GM12878 (cell line): Measurements from ENCODE around the gene THEM4. TPM values are rescaled to one million over a fixed set of nuclear protein-coding genes. Genes with fewer than 3 reads are reported as not detected.
A peak's percentile ranks its signal among the peaks of the same experiment; 100 is the strongest.

Experiments
- CHD4 ChIP-seq: fragments of 200-600 bp; sonication (generic); IDR thresholded peaks from 2 replicates; pipeline ENCODE4 v1.6.1; 2016; ENCODE audit warnings: mild to moderate bottlenecking
- EP300 ChIP-seq, 2 experiments: fragments of 150-350 bp in 1 of 2; IDR thresholded peaks; 2 replicates each; pipeline ENCODE4 v1.6.1; 2011 to 2012; ENCODE audit warnings: low read depth in 2 of 2, low read length in 2 of 2, borderline replicate concordance in 1 of 2, improper control_type of control experiment in 1 of 2, inconsistent platforms in 1 of 2; ENCODE audit not compliant: control insufficient read depth in 1 of 2
- HDAC6 ChIP-seq: fragments of 200-600 bp; sonication (generic); IDR thresholded peaks from one replicate; pipeline ENCODE4 v1.8.0; 2017; ENCODE audit warnings: antibody characterized with exemption; ENCODE audit not compliant: unreplicated experiment
- MEF2B ChIP-seq: fragments of 450-650 bp; IDR thresholded peaks from 2 replicates; pipeline ENCODE4 v1.6.1; 2018; ENCODE audit warnings: mild to moderate bottlenecking, moderate library complexity; ENCODE audit not compliant: partially characterized antibody, poor library complexity, severe bottlenecking
- MTA2 ChIP-seq: fragments of 450-650 bp; IDR thresholded peaks from 2 replicates; pipeline ENCODE4 v1.6.1; 2016; ENCODE audit warnings: low read depth, mild to moderate bottlenecking, moderate library complexity
- MXI1 ChIP-seq: fragments of 150-350 bp; IDR thresholded peaks from 2 replicates; pipeline ENCODE4 v1.6.1; 2011; ENCODE audit warnings: low read depth, mild to moderate bottlenecking, inconsistent platforms, low read length, improper control_type of control experiment
- MYC ChIP-seq: IDR thresholded peaks from 2 replicates; pipeline ENCODE4 v1.6.1; 2011; ENCODE audit warnings: mild to moderate bottlenecking, low read length, moderate library complexity, inconsistent platforms; ENCODE audit not compliant: insufficient read depth, insufficient replicate concordance, insufficient read length, severe bottlenecking
- NKRF ChIP-seq: fragments of 450-650 bp; conservative IDR thresholded peaks from 2 replicates; pipeline ENCODE4 v1.6.1; 2017; ENCODE audit warnings: mild to moderate bottlenecking, moderate library complexity
- PRDM15 ChIP-seq: fragments of 450-650 bp; formaldehyde crosslinking; IDR thresholded peaks from 2 replicates; pipeline ENCODE4 v1.4.0; 2020; ENCODE audit warnings: mild to moderate bottlenecking, moderate library complexity
- RCOR1 ChIP-seq: conservative IDR thresholded peaks from 2 replicates; pipeline ENCODE4 v1.6.1; 2012; ENCODE audit warnings: low read depth, low read length, improper control_type of control experiment
- SREBF1 ChIP-seq: IDR thresholded peaks from 2 replicates; pipeline ENCODE4 v1.6.1; 2012; ENCODE audit warnings: mild to moderate bottlenecking, low read length
- STAT3 ChIP-seq: IDR thresholded peaks from 2 replicates; pipeline ENCODE4 v1.6.1; 2011; ENCODE audit warnings: low read depth, low read length, improper control_type of control experiment
- TCF7 ChIP-seq: IDR thresholded peaks from 2 replicates; pipeline ENCODE4 v1.6.1; 2014; ENCODE audit warnings: antibody characterized with exemption, borderline replicate concordance
- YBX1 ChIP-seq: fragments of 450-650 bp; IDR thresholded peaks from 2 replicates; pipeline ENCODE4 v1.6.1; 2016; ENCODE audit warnings: antibody characterized with exemption
- ZNF24 ChIP-seq: fragments of 450-650 bp; IDR thresholded peaks from 2 replicates; pipeline ENCODE4 v1.6.1; 2017; ENCODE audit warnings: antibody characterized with exemption, mild to moderate bottlenecking
- polyA plus RNA-seq, 11 experiments: library from polyadenylated mRNA; depleted of rRNA in 4 of 11; unstranded in 6 of 11; stranded (reverse) in 5 of 11; fragments of >200 nt; fragmentation: Nextera tagmentation in 4 of 11; fragmentation: Illumina TruSeq in 1 of 11; extraction: Ambion mirVana in 4 of 11; extraction: Trizol in 1 of 11; gene quantifications; 1 replicate in 1 of 11; 2 replicates in 10 of 11; pipeline versions ENCODE4 v1.2.1 to v1.2.3, GENCODE V29; 2011 to 2016; ENCODE audit warnings: inconsistent platforms in 2 of 11, missing spikeins in 2 of 11, low read depth in 1 of 11
- total RNA-seq, 4 experiments: library from RNA; depleted of rRNA in 3 of 4; stranded (reverse); fragments of >200 nt in 3 of 4; fragmentation: Illumina TruSeq in 1 of 4; extraction: Trizol in 1 of 4; gene quantifications; 2 replicates each; pipeline versions ENCODE4 v1.2.1 to v1.2.3, GENCODE V29; 2013 to 2021
- TF ChIP-seq, protein P1 (sequence below): IDR thresholded peaks from 2 replicates; pipeline ENCODE4 v1.6.1; 2011; ENCODE audit warnings: mild to moderate bottlenecking, low read depth, low read length, moderate library complexity; ENCODE audit not compliant: insufficient replicate concordance
- TF ChIP-seq, protein P2 (sequence below): fragments of 450-650 bp; formaldehyde crosslinking; IDR thresholded peaks from 2 replicates; pipeline ENCODE4 v1.4.0; 2022; ENCODE audit warnings: mild to moderate bottlenecking, moderate library complexity

Gene THEM4
- total and polyA plus RNA-seq, 10 of the 15 experiments (the other 5 are each of a cell fraction or from before 2014, with no cell fraction given) = 3.4 to 30.8 (median 17.9) TPM

DNA sequence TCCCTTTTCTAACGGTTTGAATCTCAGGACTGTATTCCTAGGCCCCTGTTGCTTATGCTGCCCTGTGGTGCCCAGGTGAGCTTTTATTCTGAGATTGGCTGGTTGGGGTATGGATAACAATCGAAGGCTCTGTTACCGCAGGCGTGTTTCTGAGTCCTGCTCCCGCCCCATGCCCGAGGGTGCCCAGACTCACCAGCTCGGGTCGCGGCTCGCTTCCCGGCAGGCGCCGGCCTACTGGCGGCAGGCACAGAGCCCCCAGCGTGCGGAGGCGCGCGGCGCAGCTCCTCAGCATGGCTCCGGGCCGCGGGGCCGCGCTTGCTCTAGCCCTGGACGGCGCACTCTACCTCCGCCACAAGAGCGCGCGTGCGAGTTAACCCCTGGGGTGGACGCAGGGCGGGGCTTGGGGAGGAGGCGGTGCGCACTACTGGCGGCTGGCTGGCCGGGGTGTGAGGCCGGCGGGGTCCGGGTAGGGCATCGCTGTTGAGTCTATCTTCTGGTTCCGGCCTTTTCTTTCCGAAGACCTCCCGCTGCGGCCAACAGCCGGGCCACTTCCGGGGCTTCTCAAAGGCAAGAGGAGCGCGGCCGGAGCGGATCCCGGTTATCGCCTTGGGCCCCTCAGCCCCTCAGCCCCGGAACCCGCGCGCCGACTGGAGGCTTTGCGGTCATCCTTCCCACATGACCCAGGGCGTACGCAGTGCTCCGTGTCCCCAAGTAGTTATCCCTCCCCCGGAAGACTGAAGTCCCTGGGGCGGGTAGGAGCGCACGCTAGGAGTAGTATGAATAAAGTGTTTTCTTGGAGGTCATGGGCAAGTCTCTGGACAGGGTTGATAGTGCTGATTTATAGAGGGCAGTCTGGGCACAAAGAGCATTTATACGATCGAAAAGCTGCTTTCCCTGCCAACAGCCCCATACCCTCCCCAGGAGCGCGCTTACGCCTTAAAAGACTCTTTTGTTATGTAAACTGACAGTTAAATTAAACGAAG, at the start of gene THEM4 (continued):
- TF ChIP-seq PRDM15 (no peak), EP300 (IDR thresholded peaks at IDR 0.05; ENCODE audit: borderline replicate concordance in 1 of 2, control insufficient read depth in 1 of 2, low read depth in 2 of 2, low read length in 2 of 2) (no peak), MXI1 (peak; percentile 29; the same call in 1 of the 2 replicates), MEF2B (peak; percentile 58), ZNF24 (no peak), STAT3 (no peak), MYC (no peak), YBX1 (no peak), RCOR1 (no peak; the same call in 1 of the 2 replicates), NKRF (0 out of 2 replicates have a peak, but pooled peaks have one; percentile 7), CHD4 (no peak), MTA2 (no peak), HDAC6 (no peak), SREBF1 (peak; percentile 19; the same call in 1 of the 2 replicates), TCF7 (no peak)
- TF ChIP-seq, protein P1, sequence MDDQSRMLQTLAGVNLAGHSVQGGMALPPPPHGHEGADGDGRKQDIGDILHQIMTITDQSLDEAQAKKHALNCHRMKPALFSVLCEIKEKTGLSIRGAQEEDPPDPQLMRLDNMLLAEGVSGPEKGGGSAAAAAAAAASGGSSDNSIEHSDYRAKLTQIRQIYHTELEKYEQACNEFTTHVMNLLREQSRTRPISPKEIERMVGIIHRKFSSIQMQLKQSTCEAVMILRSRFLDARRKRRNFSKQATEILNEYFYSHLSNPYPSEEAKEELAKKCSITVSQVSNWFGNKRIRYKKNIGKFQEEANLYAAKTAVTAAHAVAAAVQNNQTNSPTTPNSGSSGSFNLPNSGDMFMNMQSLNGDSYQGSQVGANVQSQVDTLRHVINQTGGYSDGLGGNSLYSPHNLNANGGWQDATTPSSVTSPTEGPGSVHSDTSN = peak; percentile 31
- TF ChIP-seq, protein P2, sequence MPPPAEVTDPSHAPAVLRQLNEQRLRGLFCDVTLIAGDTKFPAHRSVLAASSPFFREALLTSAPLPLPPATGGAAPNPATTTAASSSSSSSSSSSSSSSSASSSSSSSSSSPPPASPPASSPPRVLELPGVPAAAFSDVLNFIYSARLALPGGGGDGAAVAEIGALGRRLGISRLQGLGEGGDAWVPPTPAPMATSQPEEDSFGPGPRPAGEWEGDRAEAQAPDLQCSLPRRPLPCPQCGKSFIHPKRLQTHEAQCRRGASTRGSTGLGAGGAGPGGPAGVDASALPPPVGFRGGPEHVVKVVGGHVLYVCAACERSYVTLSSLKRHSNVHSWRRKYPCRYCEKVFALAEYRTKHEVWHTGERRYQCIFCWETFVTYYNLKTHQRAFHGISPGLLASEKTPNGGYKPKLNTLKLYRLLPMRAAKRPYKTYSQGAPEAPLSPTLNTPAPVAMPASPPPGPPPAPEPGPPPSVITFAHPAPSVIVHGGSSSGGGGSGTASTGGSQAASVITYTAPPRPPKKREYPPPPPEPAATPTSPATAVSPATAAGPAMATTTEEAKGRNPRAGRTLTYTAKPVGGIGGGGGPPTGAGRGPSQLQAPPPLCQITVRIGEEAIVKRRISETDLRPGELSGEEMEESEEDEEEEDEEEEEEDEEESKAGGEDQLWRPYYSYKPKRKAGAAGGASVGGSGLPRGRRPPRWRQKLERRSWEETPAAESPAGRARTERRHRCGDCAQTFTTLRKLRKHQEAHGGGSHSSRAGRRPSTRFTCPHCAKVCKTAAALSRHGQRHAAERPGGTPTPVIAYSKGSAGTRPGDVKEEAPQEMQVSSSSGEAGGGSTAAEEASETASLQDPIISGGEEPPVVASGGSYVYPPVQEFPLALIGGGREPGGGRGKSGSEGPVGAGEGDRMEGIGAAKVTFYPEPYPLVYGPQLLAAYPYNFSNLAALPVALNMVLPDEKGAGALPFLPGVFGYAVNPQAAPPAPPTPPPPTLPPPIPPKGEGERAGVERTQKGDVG (CRISPR knock-in tag) = no peak
